ENCODE results near the gene ZNF605.
"Not testable (repeated sequence)": the region's sequence is repeated elsewhere in the genome, so short reads cannot be mapped to it uniquely, and the experiment has no call there.

ZNF605 gene

DNA sequence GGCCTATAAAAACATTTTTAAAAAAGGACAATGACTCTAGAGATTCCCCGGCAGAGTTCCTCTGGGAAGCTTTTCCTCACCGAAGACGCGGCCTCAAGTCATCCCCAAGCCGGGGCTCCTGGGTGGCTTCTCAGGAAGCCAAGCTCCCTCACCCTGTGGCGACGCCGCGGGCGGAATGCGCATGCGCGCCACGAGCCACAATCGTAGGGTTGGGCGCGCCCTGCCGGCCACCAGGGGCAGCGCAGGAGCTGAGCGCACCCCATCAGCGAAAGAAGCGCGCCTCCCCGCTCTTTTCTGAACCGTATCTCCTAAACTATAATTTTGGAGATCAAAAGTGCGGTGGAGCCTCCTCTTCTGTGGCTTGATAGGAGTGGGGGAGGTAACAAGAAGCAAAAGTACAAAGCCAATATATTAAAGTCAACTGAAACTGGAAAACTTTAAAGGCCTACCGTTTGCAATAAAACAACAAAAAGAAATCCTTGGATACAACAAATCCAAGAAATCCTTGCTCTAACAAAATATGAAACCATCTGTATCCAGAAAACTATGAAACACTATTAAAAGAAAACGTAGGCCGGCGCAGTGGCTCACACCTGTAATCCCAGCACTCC is 51.3 kb downstream of the ZNF605 start:
- no peak for DNase-seq

DNA sequence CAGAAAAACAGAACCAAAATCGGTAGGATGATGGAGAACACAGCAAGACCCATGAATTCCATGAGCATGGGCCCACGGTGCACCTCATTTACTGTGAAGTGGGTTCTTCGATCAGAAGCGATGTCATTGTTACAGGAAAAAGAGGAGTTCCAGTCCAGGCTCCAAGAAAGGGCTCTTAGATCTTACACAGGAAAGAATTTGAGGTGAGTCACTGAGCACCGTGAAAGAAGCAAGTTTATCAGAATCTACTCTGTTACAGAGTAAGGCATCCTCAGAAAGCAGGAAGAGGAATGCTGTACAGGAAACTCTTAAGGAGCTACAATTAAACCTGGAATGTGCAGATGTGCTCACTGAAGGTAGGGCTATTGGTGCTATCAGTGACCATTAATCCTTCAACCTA is 57.1 kb downstream of the ZNF605 start:
- DNase-seq, result no peak

DNA sequence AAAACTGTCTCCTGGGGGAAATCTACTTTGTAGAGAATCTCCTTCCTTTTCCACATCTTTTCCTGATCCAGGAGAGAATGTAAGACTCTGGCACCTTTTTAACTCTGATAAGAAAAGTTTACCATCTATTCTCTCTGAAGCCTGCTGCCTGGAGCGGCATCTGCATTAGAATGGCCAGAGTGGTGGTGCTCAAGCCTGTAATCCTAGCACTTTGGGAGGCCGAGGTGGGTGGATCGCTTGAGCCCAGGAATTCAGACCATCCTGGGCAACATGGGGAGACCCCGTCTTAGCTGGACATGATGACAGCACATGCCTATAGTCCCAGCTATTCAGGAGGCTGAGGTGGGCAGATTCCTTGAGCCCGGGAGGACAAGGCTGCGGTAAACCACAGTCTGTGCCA is 67.3 kb downstream of the ZNF605 start:
- DNase-seq, result no peak

DNA sequence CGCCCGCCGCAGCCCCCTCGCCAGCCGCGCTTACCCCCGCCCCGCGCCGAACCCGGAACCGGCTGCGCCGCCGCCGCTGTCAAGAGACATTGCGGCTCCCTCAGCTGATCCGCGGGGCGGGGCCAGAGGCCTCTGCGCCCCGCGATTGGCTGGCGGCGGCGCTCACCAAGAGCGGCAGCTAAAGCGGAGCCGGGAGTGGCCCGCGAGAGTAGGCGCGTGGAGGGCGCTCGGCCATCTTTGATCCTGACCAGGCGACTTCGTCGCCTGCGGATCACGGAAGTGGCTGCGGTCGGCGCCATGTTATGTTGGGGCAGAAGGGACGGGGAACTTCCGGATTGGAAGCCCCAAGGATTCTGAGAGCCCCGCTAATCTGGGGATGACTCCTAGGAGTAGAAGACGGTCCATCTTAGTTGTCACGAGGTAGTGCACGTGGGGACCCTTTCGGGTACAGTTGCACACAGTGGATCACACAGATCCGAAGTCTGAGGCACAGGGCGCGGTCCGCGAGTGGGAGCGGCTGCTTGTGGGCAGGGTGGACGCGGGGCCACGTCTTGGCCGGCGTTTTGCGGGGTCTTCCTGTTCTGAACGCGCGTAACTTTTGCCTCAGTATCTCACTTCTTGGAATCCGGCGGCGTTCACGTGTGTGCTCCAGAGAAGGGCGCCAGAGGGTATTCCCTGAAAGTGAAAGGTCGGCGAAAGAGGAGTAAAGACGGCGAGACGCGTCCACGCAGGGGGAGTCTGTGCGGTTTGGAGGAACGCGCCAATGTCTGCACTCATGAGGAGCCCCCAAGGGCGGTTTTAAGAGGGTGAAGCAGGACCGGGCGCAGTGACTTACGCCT is 68.4 kb downstream of the ZNF605 start, which contains the start of gene CHFR:
Gene CHFR, minus strand, starts transcription at position 93 of the 839 bp plus-strand sequence. CDS start 277 bp downstream, outside the sequence.
- peak; percentile 81 for DNase-seq

DNA sequence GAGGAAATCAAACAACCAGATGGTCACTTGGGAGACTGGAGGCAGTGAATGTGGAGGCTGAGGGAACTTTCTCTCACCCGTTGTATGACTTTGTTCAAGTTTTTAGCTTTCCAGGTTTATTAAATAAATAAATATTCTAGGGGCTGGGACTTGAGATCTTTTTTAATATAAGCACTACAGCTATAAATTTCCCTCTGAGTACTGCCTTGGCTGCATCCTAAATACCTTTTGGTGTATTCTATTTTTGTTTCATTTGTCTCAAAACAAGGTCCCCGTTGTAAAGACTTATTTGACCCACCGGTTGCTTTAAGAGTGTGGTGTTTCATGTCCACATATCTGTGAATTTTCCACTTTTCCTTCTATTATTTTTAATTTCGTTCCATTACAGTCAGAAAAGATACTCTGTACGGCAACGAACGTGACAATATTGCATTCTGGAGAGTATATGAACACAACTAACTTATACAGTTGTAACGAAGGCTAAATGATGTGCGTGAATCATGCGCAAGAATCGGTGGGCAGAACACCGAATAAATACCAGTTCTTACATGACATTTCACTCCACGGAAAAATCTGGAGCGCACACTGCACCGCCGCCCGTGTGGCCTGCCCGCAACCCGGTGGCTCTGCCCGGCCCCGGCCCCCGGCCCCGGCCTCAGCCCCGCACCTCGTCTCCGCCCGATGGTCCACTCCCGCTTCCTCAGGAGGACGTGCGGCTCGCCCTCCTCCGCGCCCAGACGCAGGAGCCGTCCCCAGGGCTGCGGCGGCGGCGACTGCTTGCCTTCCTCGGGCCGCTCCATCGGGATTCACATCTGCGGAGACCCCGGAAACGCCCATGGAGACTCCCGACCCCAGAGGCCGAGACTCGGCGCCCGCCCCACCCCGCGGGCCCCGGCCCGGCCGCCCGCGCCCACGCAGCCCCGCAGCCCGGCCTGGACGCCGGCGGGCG is 69.3 kb downstream of the ZNF605 start:
- DNase-seq, result no peak

DNA sequence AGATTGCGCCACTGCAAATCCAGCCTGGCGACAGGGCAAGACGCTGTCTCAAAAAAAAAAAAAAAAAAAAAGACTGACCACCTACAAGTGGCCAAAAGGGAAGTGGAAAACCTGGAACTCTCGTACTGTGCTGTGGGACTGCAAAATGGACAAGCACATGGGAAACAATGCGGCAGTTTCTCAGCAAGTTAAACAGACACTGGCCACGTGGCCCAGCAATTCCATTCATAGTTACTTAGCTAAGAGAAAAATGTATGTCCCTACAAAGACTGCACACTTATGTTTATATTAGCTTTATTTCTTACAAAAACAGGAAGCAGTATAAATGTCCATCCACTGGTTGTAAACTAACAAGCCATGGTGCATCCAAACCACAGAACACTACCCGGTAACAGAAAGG is 74.3 kb downstream of the ZNF605 start:
- no peak for DNase-seq

DNA sequence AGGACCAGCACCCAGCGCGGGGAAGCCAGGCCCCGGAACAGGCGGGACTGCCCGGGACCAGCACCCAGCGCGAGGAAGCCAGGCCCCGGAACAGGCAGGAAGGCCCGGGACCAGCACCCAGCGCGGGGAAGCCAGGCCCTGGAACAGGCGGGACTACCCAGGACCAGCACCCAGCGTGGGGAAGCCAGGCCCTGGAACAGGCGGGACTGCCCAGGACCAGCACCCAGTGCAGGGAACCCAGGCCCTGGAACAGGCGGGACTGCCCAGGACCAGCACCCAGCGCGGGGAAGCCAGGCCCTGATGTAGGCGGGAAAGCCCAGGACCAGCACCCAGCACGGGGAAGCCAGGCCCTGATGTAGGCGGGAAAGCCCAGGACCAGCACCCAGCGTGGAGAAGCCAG is 81.5 kb downstream of the ZNF605 start:
- not testable (repeated sequence) for DNase-seq

DNA sequence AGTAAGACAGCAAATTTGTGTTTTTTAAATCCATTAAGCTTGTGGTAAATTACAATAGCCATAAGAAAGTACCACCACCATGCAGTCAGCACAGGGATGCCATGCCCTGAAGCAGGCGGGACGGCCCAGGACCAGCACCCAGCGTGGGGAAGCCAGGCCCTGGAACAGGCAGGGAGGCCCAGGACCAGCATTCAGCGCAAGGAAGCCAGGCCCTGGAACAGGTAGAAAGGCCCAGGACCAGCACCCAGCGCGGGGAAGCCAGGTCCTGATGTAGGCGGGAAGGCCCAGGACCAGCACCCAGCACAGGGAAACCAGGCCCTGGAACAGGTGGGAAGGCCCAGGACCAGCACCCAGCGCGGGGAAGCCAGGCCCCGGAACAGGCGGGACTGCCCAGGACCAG is 81.9 kb downstream of the ZNF605 start:
- no peak for DNase-seq

DNA sequence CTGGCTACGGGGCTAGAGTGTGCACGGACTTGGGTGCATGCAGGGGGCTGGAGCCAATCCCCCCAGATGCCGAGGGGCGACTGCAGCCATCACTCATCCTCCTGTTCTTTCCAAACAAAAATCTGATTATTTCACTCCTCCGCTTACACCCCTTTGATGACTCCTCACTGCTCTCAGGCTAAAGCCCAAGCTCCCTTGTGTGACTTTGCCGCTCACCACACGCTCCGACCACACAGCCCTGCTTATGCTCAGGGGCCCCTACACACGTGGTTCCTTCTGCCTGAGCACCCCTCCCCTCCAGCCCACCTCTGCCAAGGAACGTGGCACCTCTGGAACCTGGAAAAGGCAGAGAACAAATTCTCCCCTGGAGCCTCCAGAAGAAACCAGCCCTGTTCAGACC is 82.4 kb downstream of the ZNF605 start:
- DNase-seq, result no peak

DNA sequence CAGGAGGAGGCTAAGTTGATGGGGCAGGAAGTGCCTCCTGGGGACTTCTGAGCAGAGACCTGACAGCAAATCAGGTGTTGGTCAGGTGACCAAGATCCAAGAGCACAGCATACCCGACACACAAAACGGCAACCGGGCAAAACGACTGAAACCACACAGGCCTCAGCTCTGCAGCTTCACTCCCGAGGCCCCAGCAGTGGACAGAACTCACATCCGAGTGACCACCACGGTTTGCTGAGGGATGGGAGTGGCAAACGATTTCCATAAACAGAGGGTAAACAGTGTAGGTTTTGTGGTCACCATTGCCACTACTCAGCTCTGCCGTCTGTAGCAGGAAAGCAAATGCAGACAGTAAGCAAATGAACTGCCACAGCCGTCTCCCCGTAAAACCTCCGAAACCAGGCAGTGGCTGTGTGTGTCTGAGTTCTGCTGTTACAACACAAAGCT is 83.1 kb downstream of the ZNF605 start:
- no peak for DNase-seq

DNA sequence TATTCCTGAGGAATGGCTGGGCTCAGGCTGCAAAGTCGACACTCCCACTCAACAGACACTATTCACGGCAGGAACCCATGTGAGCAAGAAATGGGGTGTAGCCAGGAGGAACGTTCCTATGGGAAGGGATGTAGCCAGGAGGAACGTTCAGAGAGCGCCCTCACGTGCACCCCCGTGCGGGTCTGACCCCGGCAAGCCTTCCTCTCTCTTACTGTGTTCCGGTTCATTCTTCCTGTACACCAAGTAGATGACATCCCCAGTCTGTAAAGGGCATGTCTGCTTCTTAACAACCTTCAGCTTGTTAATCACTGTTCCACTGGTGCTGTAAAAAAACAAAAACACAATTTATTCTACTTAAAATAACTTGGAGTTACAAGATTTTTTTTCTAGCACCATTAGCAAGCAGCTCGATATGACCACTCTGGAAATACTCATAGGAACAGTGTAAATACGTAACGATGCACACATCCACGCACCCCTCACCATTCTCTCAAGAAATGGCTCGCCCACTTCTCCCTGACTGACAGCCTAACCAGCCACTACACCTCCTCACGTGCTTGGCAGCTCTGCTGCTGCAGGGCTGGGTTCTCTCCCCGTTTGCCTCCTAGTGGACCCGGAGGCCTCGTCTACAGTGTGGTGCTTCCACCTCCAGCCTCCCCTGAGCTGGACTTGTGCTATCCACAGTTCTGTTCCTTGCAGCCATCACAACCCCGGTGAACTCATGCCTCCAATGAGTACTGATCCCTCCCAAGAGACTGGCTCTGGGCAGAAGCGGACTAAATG is 83.8 kb downstream of the ZNF605 start:
- DNase-seq, result no peak

DNA sequence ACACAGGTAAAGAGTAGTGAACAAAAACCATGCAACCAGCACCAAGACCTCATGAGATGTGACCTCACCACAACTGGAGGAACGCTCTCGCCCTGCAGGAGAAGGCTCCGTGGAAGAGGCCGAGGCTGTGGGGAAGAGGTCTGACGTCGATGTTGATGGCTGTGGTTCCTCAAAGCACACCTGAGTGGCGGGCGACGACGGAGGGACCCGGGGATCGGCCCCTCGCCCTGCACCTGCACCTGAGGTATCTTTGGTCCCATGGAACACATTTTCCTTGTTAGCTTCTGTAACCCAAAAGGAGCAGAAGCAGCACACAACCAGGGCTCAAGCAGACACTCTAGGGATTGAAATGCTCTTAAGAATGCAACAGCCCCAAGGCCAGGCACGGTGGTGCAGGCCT is 86.6 kb downstream of the ZNF605 start:
- DNase-seq, result no peak
